Measurements from ENCODE around the gene AHI1.

- TF ChIP-seq POLR2A (IDR thresholded peaks at IDR 0.05) = no peak
- no peak for TF ChIP-seq CTCF (IDR thresholded peaks at IDR 0.05)
- TF ChIP-seq EP300 (IDR thresholded peaks at IDR 0.05) = no peak
Measured at GRCh38 chr6:135274561-135275293, 222.8 kb downstream of the AHI1 start.

All from ovary (tissue), 3 donors.